AG08396 (cell line): ENCODE measurements around the gene SHLD2.
"Not testable (repeated sequence)": the region's sequence is repeated elsewhere in the genome, so short reads cannot be mapped to it uniquely, and the experiment has no call there.

Experiments
- DNase-seq: peaks from one replicate; pipeline ENCODE4 v3.0.0; 2012; ENCODE audit warnings: low spot score, mixed read lengths

The SHLD2 gene

DNA sequence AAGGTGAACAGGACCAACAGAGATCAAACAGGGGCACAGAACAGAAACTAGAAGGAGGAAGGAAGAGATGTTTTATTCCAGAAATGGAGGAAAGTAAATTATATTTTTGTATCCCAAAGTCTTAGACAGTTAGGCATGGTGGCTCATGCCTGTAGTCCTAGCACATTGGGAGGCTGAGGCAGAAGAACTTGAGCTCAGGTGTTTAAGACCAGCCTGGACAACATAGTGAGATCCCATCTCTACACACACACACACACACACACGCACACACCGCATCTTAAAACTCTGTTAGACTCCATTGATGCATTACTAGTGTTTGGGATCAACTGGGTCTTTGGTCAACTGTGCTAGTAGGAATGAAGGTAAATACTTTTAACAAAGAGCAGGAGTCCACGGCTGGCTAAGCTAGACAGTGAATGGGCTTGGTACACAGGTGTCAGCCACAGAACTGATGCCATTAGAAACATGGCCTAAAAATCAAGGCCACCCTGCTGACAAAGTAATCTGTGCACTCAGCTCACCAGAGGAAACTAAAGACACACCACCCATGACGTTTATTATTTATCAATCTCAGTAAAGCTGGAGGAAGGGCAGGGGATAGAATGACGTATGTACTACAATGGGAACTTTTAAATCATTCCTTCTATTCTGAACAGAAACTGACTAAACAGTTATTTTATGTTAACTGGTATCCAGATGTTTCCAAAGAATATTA, 11.3 kb upstream of the SHLD2 start:
- DNase-seq: not testable (repeated sequence)

DNA sequence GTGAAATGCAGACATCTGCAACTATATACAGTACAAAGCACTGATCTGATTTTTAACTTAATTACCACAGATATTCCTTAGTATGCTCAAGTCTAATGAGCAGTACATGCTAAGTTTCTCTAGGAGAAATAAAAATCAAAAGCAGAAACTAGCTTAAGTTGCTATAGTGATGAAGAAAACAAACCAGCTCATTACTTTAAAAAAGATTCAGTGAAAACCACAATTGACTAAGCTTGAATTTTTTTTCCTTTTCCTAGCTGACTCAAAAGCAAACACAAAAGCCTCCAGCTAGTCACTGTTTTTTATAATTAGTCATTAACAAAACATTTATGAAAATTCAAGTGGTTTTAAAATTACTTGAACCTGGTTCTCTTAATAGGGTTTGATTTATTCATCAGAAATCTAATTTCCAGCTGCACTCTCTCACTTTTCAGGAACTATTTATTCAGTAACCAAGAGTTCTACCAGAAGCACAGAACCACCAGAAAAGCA, 10.7 kb upstream of the SHLD2 start:
- peak; percentile 26 for DNase-seq

DNA sequence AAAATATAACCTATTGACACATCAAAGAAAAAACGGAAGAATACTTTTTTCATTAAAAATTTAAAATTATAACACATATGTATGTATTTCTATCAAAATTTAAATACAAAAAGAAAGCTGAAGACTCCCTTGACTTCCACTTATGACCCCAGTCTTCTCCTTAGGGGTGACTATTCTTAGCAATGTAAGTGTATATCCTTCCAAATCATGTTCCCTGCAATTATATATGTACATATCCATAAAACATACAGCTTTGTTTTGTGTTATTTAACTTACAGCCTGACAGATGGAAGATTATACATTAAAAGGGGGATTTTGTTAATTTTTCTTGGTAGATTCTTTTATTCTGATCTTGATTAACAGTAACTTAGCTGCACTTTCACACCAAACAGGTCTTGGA, 9.5 kb upstream of the SHLD2 start:
- DNase-seq: no peak

DNA sequence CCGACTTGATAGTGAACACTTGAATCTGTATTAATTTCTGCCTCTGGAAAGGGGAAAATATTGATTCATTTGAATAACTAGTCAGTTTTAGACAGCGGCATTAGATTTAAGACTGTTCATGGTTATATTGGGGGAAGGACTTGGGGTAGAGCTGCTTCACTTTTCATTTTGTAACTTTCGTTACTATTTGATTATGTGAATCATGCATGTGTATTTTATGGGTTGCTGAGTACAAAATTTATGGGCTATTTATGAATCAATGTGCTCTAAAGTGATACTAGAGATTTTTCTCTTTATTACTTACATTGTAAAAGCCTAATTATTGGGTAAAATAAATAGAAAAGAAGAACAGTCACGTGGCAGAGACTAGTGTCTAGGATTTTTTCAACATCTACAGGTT, 5.3 kb upstream of the SHLD2 start:
- DNase-seq: no peak

DNA sequence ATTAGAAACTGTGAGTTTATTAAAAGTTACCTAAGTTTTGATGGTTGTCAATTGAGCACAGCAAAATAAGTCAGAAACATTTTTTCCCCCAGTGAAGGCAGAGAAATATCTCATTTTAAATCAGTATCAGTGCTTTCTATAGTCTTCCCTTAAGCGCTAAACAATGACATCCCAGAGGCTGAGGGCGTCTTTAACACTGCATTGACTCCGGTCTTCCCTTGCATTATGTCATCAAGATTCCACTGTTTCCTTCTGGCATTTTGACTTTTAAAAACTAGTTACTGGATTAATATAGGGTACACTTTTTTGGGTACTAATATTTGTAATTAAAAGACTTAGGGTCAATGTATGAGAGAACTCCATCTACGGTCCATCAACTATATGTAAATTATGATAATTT, 4.2 kb upstream of the SHLD2 start:
- no peak for DNase-seq

DNA sequence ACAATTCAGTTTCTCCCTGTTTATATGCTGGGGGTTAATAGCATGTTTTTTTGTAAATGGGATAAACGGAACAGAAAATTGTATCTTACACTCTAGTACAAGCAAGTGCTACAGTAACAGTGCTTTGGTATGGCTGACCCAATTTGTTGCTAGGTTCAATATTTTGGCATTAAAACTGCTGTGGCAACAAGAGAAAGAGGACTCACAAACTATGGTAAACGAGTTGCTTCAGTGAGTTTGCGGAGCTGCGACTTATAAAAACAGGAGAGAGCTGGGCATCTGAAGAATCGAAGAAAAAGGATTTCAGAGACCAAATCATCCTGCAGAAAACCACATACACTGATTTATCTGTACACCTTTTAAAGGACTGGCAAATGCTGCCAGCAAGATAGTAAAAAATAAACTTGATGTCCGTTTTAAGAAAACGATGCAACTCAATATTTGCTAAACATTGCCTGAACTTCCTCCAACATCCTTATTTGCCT, 2.6 kb upstream of the SHLD2 start:
- peak; percentile 35 for DNase-seq

DNA sequence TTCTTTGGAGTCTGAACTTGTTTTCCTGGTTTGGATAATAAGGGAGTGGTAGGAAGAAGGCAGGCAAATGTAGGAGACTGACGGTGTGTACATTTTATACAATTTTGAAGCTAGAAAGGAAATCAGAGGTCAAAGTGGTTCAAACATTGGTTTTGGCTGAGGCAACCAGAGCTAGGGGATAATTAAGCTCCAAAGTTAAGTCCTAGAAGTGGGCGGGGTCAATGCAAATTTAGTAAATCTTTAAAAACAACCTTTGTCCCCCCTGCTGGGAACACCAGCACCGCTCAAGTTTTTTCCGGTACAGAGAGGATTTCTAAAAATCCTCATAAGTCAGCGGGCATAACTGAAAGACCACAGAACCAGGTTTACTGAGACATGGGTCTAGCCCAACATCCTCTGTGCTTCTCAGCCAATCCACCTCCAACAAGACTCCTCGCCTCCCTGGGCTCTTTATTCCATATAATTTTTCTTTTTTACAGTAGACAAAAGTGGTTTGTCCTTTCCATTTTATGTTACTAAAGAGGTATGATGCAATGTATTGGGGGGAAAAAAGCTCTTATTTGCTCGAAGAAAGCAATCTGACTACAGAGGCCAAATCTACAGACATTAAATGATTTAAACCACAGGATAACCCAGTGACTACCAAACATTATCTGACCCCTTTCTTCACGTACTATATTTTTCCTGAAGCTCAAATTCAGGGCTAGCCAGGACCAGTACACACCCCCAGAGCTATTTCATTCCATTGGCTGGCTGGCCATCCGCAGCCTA, 2.0 kb upstream of the SHLD2 start:
- DNase-seq: peak; percentile 47

DNA sequence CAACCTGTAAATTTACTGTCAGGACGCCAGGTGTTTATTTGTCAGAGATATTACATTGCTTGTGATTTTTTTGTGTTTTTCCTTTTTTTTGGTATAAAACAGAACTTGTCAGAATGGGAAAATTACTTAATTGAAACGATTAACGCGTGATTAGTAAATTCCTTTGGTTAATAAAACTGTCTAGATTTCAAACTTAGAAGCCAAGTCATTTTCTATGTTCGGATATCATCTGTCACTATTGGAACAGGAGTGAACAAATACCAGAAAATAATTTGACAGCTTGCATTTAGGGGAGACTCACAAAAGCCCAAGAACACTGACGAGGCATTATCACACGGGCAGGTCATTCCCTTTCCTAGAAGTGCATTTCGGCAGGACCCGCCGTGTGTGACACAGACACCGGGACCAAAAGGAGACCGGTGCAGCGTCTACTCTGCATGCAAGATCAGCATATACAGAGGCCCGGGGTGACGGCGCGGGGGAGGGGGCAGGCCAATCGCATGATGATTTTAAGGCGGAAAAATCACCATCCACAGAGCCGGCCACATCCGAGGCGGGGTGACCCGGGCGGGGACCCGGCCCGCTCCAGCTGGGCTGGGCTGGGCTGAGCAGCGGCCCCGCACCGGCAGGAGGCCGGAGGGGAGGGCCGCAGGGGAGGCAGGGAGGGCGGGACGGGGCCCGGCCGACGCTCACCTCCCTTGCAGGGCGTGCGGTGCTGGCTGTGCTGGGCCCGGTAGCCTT, 1.2 kb upstream of the SHLD2 start:
- DNase-seq: peak; percentile 38

DNA sequence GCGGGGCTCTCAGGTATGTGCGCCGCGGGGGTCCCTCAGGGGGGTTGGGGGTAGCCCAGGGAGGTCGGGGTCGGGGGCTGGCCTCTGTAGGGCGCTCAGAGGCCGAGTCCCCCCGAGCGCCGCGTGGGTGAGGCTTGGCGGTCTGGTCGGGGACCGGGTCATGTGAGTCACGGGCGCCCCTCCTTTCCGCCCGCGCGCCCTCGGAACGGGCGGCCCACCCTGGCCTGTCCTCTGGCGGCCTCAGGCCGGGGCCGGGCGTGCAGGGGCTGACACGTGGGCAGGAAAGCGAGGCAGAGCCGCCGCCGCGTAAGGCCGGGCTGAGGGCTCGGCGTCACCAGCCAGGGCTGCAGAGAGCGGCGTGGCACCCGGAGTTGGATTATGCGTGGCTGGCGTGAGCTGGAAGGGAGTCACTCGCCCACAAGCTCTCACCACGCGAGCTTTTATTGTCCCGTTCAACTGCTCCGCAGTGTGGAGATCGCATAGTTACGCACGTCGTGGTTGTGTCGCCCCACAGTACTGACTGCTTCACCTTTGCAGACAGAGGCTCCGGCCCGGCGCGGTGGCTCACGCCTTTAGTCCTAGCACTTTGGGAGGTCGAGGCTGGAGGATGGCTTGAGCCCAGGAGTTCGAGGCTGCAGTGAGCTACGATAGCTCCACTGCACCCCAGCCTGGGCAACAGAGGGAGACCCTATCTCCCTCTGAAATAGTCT, 385 bp downstream of the SHLD2 start:
- DNase-seq: peak; percentile 86

DNA sequence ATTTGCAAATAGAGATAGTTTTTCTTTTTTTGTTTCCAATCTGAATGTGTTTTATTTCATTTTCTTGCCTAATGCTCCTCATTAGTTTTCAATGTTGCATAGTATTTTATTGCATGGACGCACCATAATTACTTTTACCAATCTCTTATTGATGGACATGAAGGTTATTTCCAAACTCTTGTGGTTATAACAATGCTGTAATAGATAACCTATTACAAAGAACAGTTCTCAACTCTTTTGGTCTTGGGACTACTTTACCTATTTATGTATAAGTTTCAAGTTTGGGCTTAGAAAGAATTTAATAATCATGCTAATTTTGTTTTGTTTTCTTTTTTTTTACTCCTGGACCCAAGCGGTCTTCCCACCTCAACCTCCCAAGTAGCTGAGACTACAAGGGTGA, 7.0 kb downstream of the SHLD2 start:
- DNase-seq: no peak

DNA sequence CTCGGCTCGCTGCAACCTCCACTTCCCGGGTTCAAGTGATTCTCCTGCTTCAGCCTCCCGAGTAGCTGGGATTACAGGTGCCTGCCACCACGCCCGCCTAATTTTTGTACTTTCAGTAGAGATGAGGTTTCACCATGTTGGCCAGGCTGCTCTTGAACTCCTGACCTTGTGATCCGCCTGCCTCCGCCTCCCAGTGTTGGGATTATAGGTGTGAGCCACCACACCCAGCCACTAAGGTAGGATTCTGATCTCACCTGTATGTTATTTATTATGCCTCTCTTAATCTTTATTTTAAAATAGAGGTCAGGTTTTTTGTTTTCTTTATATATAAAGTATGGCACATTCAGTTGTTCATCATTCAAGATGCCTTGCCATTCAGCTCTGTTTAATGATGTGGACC, 9.7 kb downstream of the SHLD2 start:
- DNase-seq: not testable (repeated sequence)

DNA sequence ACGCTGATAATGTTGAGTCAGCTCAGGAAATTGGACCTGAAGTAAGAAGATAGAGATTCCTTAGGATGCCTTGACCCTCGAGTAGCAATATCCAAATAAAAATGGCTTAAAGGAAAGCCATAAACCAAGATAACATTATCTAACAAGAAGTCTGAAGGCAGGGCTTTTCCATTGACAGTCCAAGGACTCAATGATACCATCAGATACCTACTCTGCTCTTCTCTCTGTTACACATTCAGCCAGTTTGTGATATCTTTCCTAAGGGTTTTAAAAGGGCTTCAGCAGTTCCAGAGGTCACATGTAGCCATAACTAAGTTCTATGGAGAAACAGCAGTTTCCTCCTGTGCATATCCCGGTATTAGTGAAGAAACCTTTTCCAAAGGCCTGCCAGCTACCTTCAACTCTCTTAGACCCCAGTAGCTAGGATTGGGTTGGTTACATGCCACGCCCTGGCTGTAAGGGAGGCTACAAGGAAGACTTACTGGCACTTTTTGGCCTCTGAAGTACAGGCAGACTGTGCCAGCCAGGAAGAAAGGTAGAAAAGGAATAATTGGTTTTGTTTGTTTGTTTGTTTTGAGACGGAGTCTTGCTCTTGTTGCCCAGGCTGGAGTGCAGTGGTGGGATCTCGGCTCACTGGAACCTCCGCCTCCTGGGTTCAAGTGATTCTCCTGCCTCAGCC, 10.6 kb downstream of the SHLD2 start:
- DNase-seq: no peak

DNA sequence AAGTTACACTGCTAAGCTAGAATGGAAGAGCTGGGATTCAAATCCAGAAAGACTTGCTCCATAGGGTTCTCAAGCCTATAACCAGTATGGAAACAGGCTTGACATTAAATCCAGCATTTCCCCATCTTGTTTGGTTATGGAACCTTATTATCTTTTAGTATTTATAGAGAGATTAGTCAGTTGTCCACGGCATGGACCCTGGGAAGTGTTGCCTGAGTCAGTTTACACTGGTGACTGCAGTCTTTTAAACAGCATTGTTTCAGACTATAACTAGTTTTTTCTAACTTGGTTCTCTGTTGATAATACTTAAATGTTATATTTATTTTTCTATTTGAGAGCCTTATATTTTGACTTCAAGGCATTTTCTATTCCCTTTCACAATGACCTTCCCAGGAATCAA, 23.1 kb downstream of the SHLD2 start:
- not testable (repeated sequence) for DNase-seq

DNA sequence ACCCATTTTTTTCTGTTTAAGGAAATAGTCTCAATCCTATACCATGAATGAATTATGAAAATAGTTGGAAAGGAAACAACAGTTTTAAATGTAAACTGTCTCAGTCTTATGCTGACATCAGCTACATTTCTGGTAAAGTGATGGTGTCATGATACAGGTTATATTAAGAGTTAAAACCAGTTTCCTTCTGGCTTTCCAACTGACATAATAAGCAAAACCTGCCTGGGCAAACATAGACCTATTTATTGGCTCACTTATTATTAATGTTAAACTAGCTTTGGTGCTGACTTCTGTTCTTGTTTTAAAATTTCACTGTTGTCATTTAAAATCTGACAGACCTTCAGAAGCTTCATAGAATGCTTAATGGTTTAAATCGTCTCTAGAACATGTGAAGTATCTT, 24.0 kb downstream of the SHLD2 start:
- DNase-seq: not testable (repeated sequence)

DNA sequence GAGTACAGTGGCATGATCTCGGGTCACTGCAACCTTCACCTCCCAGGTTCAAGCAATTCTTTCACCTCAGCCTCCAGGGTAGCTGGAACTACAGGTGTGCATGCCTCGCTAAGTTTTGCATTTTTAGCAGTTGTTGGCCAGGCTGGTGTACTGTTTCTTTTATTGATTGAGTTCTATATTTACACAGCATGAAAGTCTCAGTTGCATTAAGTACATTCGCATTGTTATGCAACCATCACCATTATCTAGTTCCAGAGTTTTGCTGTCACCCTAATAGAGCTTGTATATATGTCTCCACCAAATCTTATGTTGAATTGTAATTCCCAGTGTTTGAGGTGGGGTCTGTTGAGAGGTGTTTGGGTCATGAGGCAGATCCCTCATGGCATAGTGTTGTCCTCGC, 28.3 kb downstream of the SHLD2 start:
- not testable (repeated sequence) for DNase-seq

DNA sequence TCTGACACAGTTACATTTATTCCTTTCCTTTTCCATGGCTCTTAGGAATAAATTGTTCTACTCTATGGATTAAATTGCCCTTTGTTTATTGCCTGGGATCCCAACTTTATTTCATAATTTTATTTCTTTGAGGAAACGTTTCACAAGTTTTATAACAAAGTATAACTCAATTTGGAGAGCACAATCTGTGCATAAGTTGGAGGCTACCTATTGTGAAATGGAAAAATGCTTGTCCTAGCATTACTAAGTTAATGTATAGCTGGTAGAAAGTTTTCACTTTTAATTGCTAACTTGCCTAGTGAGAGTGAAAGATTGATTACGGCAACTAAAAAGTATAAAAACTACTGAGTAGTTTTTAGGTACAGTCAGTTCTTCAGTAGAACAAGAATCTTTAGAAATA, 32.0 kb downstream of the SHLD2 start:
- not testable (repeated sequence) for DNase-seq

DNA sequence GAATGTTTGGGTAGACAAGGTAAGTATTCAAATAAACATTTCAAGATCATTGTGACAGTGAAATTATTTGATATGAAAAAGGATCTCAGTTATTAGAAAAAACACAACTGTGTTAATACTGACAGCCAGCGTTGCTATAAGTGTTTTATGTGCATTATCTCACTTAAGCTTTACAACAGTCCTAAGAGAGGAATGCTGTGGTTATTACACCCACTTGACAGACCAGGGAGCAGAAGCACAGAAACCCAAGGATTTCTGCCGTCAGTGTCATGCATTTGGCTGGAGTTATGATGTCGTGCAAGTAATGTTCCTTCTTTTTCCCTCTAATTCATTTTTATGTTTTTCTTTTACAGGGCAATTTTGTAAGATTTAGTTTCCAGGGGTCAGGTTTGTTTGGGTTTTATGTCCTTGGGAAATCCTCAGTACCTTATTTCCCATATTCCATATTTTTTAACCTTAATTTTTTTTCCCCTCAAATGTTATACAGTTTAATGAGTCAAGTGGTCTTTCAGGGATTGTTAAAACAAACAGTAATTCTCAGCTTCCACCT, 32.7 kb downstream of the SHLD2 start:
- not testable (repeated sequence) for DNase-seq

DNA sequence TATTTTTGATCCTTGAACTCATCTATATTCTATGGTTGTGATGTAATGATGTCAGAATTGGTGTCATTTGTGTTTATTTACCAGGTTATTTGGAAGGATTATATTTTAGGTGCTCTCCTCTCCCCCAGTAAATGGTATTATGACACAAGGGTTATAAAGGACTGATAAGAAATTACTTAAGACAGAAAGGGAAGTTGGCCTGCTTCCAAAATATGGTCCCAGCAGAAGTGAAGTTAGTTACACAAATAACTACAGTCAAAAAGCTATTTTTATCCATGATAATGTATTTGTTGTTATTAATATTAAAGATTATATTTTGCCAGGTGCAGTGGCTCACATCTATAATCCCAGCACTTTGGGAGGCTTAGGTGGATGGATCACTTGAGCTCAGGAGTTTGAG, 37.2 kb downstream of the SHLD2 start:
- DNase-seq: not testable (repeated sequence)

DNA sequence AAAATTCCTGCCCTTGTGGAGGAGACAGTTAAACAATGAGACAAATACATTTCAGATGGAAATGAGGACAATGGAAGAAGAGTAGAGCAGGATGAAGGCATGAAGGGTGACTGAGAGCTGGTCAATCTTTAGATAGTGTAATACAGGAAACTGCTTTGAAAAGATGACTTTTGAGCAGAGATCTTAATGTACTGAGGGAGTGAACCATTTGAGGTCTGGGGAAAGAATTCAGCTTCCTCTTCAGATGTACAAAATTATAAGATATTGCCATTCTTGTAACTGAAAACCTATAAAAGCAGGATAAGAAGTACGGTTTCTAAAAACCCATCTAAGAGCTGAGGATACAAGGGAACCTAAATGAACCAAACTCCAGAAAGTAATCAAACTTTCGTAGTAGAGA, 38.9 kb downstream of the SHLD2 start:
- DNase-seq: not testable (repeated sequence)

DNA sequence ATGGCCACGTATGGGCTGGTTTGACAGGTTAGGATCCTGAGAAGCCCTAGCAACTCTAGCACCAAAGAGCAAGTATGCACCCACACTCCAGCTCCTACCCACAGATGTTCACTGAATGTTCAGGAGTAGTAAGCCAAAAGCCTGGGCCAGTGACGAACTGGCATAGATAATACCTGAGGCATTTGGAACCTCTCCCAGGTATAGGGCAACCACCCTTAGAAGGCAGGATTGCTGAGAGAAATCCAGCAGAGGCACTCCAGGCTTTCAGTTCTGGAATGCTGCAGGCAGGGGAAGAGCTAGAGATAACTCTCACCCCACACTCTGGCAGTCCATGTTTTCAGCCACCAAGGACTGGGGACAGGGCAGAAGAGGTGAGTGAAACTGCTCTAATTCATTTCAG, 39.4 kb downstream of the SHLD2 start:
- DNase-seq: not testable (repeated sequence)

DNA sequence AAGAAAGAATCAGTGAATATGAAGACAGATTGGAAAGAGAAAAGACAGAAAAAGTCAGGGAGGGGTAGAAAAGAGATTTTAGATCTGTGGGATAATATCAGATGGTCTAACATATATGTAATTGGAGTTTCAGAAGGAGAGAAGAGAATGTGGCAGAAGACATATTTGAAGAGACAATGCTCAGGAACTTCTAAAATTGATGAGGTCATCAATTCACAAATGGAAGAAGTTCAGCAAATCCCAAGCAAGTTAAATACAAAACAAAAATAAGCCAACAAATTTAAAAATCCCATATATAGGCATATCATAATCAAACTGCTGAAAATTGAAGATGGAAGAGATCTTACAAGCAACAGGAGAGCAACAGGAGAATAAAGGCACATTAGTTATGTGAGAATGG, 42.5 kb downstream of the SHLD2 start:
- DNase-seq: not testable (repeated sequence)
